ENCODE results near the gene CCDC57. TPM values are rescaled to one million over a fixed set of nuclear protein-coding genes. Genes with fewer than 3 reads are reported as not detected.

Gene CCDC57
- total and polyA plus RNA-seq, 8 donors: 19.6 to 176 (median 25.4) TPM

DNA sequence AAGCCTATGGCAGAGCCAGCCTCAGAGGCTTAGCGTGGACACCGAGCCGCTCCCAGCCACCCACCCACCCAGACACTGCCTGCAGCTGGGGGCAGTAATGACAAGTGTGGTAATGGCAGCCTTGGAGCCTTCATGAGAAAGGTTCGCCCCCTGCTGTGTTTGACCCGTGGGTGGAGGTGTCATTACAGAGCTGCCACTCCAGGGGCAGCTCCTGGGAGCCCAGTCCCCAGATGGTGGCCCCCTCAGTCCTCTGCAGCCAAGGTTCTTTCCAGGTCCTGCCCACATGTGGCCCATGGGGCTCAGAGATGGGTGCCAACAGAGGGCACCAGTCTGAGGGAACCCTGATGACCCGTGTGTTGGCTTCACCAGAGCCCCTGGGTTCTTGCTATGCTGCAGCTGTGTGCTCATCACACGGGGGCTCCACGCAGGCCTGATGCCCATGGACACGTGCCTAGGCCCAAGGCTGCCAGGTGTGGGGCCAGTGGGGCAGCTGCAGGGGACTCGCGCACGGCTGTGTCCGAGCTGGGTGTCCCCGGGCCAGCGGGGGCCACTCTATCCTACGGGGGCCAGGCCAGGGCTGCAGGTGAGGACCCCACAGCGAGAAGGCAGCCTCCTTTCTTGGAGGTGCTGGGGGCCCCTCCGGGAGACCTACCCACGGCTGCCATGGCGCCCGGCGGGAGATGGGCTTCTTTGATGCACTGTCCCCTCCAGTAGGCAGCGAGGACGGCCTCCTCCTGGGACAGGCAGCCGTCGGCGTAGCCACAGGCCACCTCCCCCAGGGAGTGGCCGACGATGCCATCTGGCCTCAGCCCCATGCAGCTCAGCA, 122.7 kb downstream of the CCDC57 start:
- H3K36me3 ChIP-seq: peaks cover 5 to 58% (median 37%) of the 10 kb centered on the region in 3 donors

DNA sequence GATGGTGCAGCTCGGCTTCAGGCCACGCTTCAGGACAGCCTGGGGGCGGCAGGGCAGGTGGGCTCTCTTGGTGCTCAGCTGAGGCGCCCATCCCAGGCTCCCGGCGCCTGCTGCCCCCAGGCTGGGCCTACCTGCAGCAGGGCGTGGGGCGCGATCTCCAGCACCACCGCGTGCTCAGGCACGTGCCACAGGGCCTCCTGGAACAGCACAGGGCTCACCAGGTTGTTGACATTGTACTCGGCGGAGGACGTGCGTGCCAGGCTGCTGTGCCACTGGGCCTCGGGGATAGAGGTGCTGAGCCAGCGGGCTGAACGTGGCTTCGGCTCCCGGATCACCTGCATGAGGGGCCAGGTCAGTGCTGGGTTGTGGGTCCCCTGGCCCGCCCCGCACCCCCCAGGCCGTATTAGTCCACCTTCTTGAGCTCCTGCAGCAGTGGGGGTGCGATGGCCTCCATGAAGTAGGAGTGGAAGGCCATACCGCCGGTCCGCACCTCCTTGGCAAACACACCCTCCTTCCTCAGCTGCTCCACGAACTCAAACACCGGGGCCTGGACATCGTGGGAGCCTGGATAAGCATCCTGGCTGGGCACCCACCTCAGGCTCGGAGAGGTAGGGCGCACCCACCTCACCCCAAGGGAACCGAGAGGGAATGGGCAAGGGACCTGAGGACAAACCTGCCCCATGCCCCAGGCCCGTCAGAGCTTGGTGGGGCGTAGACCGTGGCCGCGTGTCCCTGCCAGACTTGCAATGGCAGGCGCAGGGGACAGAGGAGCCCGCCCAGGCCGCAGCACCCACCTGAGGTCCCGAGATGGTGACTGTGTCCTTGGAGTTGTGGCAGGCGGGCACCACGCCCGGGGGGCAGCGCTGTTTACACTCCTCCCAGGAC, 123.6 kb downstream of the CCDC57 start:
- FAIRE-seq (no peak), DNase-seq (peak in 2 of 6 donors; percentile 25 to 66), ATAC-seq (no peak)
- no peak overlapping the region for H3K27ac ChIP-seq
- intact Hi-C loops (cut with DNase I): no loop called here
- H3K9me3 ChIP-seq: no peaks in the 10 kb centered on the region
- no peaks in the 10 kb centered on the region for H3K27me3 ChIP-seq
- peaks cover 5 to 59% (median 42%) of the 10 kb centered on the region in 3 donors for H3K36me3 ChIP-seq
- no peak overlapping the region for H3K4me3 ChIP-seq
- TF ChIP-seq, protein P1, sequence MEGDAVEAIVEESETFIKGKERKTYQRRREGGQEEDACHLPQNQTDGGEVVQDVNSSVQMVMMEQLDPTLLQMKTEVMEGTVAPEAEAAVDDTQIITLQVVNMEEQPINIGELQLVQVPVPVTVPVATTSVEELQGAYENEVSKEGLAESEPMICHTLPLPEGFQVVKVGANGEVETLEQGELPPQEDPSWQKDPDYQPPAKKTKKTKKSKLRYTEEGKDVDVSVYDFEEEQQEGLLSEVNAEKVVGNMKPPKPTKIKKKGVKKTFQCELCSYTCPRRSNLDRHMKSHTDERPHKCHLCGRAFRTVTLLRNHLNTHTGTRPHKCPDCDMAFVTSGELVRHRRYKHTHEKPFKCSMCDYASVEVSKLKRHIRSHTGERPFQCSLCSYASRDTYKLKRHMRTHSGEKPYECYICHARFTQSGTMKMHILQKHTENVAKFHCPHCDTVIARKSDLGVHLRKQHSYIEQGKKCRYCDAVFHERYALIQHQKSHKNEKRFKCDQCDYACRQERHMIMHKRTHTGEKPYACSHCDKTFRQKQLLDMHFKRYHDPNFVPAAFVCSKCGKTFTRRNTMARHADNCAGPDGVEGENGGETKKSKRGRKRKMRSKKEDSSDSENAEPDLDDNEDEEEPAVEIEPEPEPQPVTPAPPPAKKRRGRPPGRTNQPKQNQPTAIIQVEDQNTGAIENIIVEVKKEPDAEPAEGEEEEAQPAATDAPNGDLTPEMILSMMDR (IDR thresholded peaks at IDR 0.05): no peak
- H3K4me1 ChIP-seq: no peaks in the 10 kb centered on the region
- WGBS, 2 donors: 93 to 95% methylated on average over 45 to 47 of the region's 47 CpGs

More for the DNA sequence above, 122.7 kb downstream of the CCDC57 start:
- WGBS, 2 donors: 92 to 95% methylated on average over 29 of the region's 29 CpGs
- TF ChIP-seq, protein P1 (IDR thresholded peaks at IDR 0.05): no peak
- intact Hi-C loops (cut with DNase I): no loop called here
- FAIRE-seq (no peak), DNase-seq (peak in 2 of 6 donors; percentile 24 to 75), ATAC-seq (no peak)
- H3K9me3 ChIP-seq: no peaks in the 10 kb centered on the region
- no peaks in the 10 kb centered on the region for H3K4me1 ChIP-seq
- no peak overlapping the region for H3K4me3 ChIP-seq
- no peak overlapping the region for H3K27ac ChIP-seq
- no peaks in the 10 kb centered on the region for H3K27me3 ChIP-seq

DNA sequence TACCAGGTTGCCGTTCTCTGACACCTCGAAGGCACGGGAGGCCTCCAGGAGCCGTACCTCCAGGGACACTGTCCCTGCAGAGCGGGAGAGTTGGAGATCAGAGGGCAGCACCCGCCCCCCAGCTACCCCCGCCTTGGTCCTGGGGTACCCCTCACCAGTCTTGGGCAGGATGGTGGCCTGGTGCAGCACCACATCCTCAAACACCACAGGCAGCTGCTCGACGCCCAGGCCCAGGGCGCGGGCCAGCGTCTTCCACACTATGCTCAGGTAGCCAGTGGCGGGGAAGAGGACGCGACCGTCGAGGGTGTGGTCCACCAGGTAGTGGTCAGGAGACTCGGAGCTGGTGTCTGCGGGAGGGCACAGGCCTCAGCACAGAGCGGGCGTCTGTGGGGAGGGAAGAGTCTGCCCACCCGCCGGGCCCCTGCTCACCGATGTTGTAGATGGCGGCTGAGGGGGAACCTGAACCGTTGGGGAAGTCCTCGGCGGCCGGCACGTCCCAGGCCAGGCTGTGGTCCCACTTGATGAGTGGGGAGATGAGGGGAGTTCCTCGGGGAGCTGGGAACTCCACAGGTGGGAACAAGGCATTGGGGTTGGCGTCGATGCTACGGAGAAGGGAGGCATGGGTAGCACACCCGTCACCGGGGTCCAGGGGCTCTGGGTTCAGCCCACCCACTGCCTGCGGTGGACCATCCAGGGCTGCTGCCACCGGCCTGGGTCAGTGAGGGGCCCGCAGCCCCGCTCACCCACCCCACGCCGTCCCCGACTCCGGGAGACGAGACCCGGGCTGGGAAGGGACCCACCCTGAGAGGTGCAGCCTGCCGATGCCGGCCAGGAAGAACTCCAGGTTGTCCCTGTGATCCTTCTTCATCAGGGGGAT, 124.4 kb downstream of the CCDC57 start:
- FAIRE-seq: no peak
- no peaks in the 10 kb centered on the region for H3K4me1 ChIP-seq
- no peaks in the 10 kb centered on the region for H3K27me3 ChIP-seq
- no peak overlapping the region for H3K27ac ChIP-seq
- intact Hi-C loops (cut with DNase I): no loop called here
- WGBS, 2 donors: 96 to 98% methylated on average over 44 to 48 of the region's 48 CpGs
- DNase-seq: peak in 2 of 6 donors; percentile 22 to 76
- TF ChIP-seq, protein P1 (IDR thresholded peaks at IDR 0.05): no peak
- H3K4me3 ChIP-seq: no peak overlapping the region
- ATAC-seq: no peak
- H3K36me3 ChIP-seq: peaks cover 3 to 61% (median 41%) of the 10 kb centered on the region in 3 donors
- H3K9me3 ChIP-seq: no peaks in the 10 kb centered on the region

DNA sequence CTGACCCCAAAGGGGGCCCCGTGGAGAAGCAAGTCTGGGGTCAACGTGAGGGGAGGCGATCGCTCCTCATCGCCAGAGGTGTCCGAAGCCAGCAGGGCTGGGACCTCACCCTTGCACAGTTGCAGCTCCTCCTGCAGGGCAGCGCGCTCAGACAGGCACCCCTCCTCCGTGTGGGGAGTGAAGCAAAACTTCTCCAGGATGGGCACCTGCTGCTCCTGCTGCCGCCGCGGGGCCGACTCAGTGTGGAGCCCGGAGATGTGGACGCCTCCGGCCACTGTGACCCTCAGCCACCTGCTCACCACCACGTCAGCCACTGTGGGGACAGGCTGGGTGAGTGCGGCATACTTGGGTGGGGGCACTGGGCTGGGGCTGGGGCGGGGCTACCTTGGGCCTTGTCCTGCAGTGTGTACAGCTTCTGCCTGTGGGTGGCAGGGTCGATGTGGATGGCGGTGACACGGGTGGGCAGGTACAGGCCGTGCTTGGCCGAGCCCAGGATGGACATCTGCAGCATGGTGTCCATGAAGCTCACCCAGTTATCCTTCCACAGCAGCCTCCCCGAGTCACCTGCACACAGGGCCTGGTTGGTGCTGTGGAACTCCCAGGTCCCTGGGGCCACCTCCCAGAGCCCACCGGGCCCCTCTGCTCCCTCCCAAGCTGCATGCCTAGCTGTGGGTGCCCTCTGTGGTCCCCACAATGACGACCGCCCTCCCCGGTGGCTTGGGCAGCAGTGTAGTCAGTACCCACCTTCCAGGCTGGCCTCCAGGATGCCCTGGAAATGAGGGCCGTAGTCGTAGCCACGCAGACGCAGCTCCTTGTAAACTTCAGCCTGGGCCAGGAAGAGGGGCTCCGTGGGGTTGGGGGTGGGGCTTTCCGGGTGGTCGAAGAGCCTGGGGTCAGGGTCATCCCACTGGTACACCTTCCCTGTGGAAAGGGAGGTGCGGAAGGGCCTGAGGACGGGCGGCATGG, 125.4 kb downstream of the CCDC57 start:
- intact Hi-C loops (cut with DNase I): no loop called here
- H3K27ac ChIP-seq: no peak overlapping the region
- ATAC-seq (no peak), DNase-seq (peak in 2 of 6 donors; percentile 21 to 68), FAIRE-seq (no peak)
- peaks cover 0 to 63% (median 37%) of the 10 kb centered on the region in 3 donors for H3K36me3 ChIP-seq
- H3K4me3 ChIP-seq: no peak overlapping the region
- WGBS, 2 donors: 91 to 93% methylated on average over 37 to 39 of the region's 39 CpGs
- H3K9me3 ChIP-seq: no peaks in the 10 kb centered on the region
- no peaks in the 10 kb centered on the region for H3K27me3 ChIP-seq
- TF ChIP-seq, protein P1 (IDR thresholded peaks at IDR 0.05): no peak
- no peaks in the 10 kb centered on the region for H3K4me1 ChIP-seq
